ENCODE measurements around the gene SEC62. TPM values are rescaled to one million over a fixed set of nuclear protein-coding genes. Genes with fewer than 3 reads are reported as not detected.

Gene SEC62
- total and polyA plus RNA-seq, 2 of the 4 experiments (the other 2 are of a cell fraction), result 33.2 to 36.6 TPM

GRCh38 chr3:169948559-169949448 lies 17.8 kb upstream of the SEC62 start:
- Histone ChIP-seq H3K79me1 (ENCODE audit: low read depth in 1 of 2, low read length in 2 of 2) (no peaks in the 10 kb centered on the region), H4K20me1 (ENCODE audit: insufficient read depth, low read length) (no peaks in the 10 kb centered on the region), H3K56ac (ENCODE audit: extremely low read depth, insufficient read depth, low read length) (no peak overlapping the region), H2BK15ac (ENCODE audit: low read depth, low read length) (no peak overlapping the region), H2BK120ac (ENCODE audit: low read depth, low read length) (no peak overlapping the region), H2AFZ (replicated peaks; ENCODE audit: low read length, poor library complexity) (no peak overlapping the region), H2AK9ac (replicated peaks; ENCODE audit: low read depth, low read length, poor library complexity) (no peak overlapping the region), H4K91ac (ENCODE audit: insufficient read depth, low read depth, low read length) (no peak overlapping the region), H4K5ac (ENCODE audit: low read depth, low read length) (no peak overlapping the region), H3K23ac (ENCODE audit: low read depth, low read length) (no peak overlapping the region), H2BK5ac (ENCODE audit: low read depth, low read length, poor library complexity, severe bottlenecking) (no peak overlapping the region), H3K27me3 (ENCODE audit: control insufficient read depth, insufficient read depth, low read length) (peaks cover 24% of the 10 kb centered on the region), H3K36me3 (ENCODE audit: control insufficient read depth, insufficient read depth, low read length) (no peaks in the 10 kb centered on the region), H3K18ac (ENCODE audit: low read depth, low read length) (no peak overlapping the region), H4K8ac (ENCODE audit: low read depth in 2 of 2, low read length in 2 of 2) (no peak overlapping the region), H3K4me3 (ENCODE audit: insufficient read depth, low read depth, low read length) (no peak overlapping the region), H2BK20ac (ENCODE audit: low read depth, low read length) (no peak overlapping the region), H3K9me1 (ENCODE audit: insufficient read depth, low read length) (no peaks in the 10 kb centered on the region), H3K14ac (replicated peaks; ENCODE audit: low read depth, low read length) (no peak overlapping the region), H2AK5ac (ENCODE audit: low read depth, low read length) (no peak overlapping the region), H3K27ac (ENCODE audit: insufficient read depth, low read length) (no peak overlapping the region), H3K4ac (ENCODE audit: low read depth, low read length) (no peak overlapping the region), H3K4me1 (ENCODE audit: control insufficient read depth, insufficient read depth, low read length) (no peaks in the 10 kb centered on the region), H3K9ac (ENCODE audit: low read depth, low read length) (no peak overlapping the region), H3K4me2 (ENCODE audit: low read depth, low read length) (no peak overlapping the region), H3K9me3 (ENCODE audit: control insufficient read depth, insufficient read depth, low read length) (no peaks in the 10 kb centered on the region)
- in situ Hi-C loops (cut with MboI; ENCODE audit: low sequenced_read_pairs) (no loop called here), intact Hi-C loops (cut with micrococcal nuclease) (loop anchor here (5.0 kb wide), 1 partner anchor 77 kb away; no protein-coding TSS in a partner anchor), dilution Hi-C loops (cut with HindIII; ENCODE audit: low sequenced_read_pairs, unreplicated experiment) (no loop called here)
- ATAC-seq (ENCODE audit: low read depth), result no peak
- POLR2A ChIA-PET (ENCODE audit: unreplicated experiment), result interaction anchor here (0.8 kb wide), 1 partner anchor 10 kb away, joined by 3 read pairs; no protein-coding TSS in a partner anchor
- CTCF ChIA-PET, result no interaction called here
- no TSS peak for BruUV-seq (replicated peaks)
- no CpG with 5 or more reads among the region's 2 CpGs for WGBS, 2 experiments (ENCODE audit: extremely low coverage in 2 of 2, insufficient read length in 1 of 2)
- no peak for DNase-seq
- TF ChIP-seq BHLHE40 (IDR thresholded peaks at IDR 0.05; ENCODE audit: low read depth, low read length) (no peak), POLR2A (IDR thresholded peaks at IDR 0.05; ENCODE audit: low read depth, low read length) (no peak), FOS (IDR thresholded peaks at IDR 0.05; ENCODE audit: low read depth, low read length) (no peak), CTCF (conservative IDR thresholded peaks at IDR 0.05; ENCODE audit: low read depth, low read length) (no peak), SMC3 (IDR thresholded peaks at IDR 0.05; ENCODE audit: low read depth, low read length) (no peak), CEBPB (IDR thresholded peaks at IDR 0.05; ENCODE audit: low read depth, low read length) (no peak), RAD21 (IDR thresholded peaks at IDR 0.05; ENCODE audit: low read length) (no peak), ELK1 (IDR thresholded peaks at IDR 0.05; ENCODE audit: borderline replicate concordance, low read depth, low read length) (no peak), MXI1 (IDR thresholded peaks at IDR 0.05; ENCODE audit: borderline replicate concordance, low read depth, low read length) (no peak), MAZ (IDR thresholded peaks at IDR 0.05; ENCODE audit: borderline replicate concordance, low read depth, low read length) (no peak), NFE2L2 (IDR thresholded peaks at IDR 0.05; ENCODE audit: low read depth, low read length) (no peak), CHD1 (IDR thresholded peaks at IDR 0.05; ENCODE audit: low read depth, low read length) (no peak), USF2 (IDR thresholded peaks at IDR 0.05; ENCODE audit: low read depth, low read length) (no peak), RCOR1 (IDR thresholded peaks at IDR 0.05; ENCODE audit: insufficient replicate concordance, low read length) (no peak), RFX5 (IDR thresholded peaks at IDR 0.05; ENCODE audit: low read depth, low read length) (no peak)
